Activated CD4-positive, CD25-positive, alpha-beta regulatory T cell treated with anti-CD3 and anti-CD28 coated beads, Interleukin-2, amount 50 U/mL, for 72 hours (primary cell): ENCODE measurements around the gene UQCC2.

Experiments
- DNase-seq: peaks from one replicate; pipeline ENCODE4 v3.0.0; 2021

UQCC2 gene

GRCh38 chr6:33742837-33743236 is 31.3 kb upstream of the UQCC2 start:
- DNase-seq: no peak

GRCh38 chr6:33742092-33742491 is 30.6 kb upstream of the UQCC2 start:
- no peak for DNase-seq

GRCh38 chr6:33740794-33741193 is 29.3 kb upstream of the UQCC2 start:
- no peak for DNase-seq

GRCh38 chr6:33740204-33740608 is 28.7 kb upstream of the UQCC2 start:
- no peak for DNase-seq

GRCh38 chr6:33739571-33739970 is 28.1 kb upstream of the UQCC2 start:
- DNase-seq: no peak

GRCh38 chr6:33738879-33739278 is 27.4 kb upstream of the UQCC2 start:
- DNase-seq: no peak

GRCh38 chr6:33738153-33738552 is 26.7 kb upstream of the UQCC2 start:
- no peak for DNase-seq

GRCh38 chr6:33737267-33738026 is 25.9 kb upstream of the UQCC2 start:
- no peak for DNase-seq

- DNase-seq: no peak
Observed at GRCh38 chr6:33735216-33735615, 23.7 kb upstream of the UQCC2 start.

- DNase-seq: no peak
Observed at GRCh38 chr6:33733709-33734007, 22.2 kb upstream of the UQCC2 start.

GRCh38 chr6:33732817-33733708 is 21.6 kb upstream of the UQCC2 start:
- no peak for DNase-seq

GRCh38 chr6:33732385-33732784 is 20.9 kb upstream of the UQCC2 start:
- no peak for DNase-seq

- DNase-seq: no peak
Observed at GRCh38 chr6:33731751-33732282, 20.3 kb upstream of the UQCC2 start.

GRCh38 chr6:33731035-33731434 is 19.5 kb upstream of the UQCC2 start:
- no peak for DNase-seq

- no peak for DNase-seq
Observed at GRCh38 chr6:33730611-33731010, 19.1 kb upstream of the UQCC2 start.

GRCh38 chr6:33729059-33729458 is 17.6 kb upstream of the UQCC2 start:
- no peak for DNase-seq

- no peak for DNase-seq
Observed at GRCh38 chr6:33728438-33728837, 16.9 kb upstream of the UQCC2 start.

- DNase-seq: no peak
Observed at GRCh38 chr6:33727932-33728331, 16.4 kb upstream of the UQCC2 start.

GRCh38 chr6:33727126-33727525 is 15.6 kb upstream of the UQCC2 start:
- DNase-seq: no peak

- DNase-seq: no peak
Observed at GRCh38 chr6:33726696-33727095, 15.2 kb upstream of the UQCC2 start.

GRCh38 chr6:33725891-33726673 is 14.6 kb upstream of the UQCC2 start:
- DNase-seq: no peak

GRCh38 chr6:33725222-33725621 is 13.7 kb upstream of the UQCC2 start:
- DNase-seq: no peak
